ENCODE measurements around the gene CYP26B1.

CYP26B1 gene

DNA sequence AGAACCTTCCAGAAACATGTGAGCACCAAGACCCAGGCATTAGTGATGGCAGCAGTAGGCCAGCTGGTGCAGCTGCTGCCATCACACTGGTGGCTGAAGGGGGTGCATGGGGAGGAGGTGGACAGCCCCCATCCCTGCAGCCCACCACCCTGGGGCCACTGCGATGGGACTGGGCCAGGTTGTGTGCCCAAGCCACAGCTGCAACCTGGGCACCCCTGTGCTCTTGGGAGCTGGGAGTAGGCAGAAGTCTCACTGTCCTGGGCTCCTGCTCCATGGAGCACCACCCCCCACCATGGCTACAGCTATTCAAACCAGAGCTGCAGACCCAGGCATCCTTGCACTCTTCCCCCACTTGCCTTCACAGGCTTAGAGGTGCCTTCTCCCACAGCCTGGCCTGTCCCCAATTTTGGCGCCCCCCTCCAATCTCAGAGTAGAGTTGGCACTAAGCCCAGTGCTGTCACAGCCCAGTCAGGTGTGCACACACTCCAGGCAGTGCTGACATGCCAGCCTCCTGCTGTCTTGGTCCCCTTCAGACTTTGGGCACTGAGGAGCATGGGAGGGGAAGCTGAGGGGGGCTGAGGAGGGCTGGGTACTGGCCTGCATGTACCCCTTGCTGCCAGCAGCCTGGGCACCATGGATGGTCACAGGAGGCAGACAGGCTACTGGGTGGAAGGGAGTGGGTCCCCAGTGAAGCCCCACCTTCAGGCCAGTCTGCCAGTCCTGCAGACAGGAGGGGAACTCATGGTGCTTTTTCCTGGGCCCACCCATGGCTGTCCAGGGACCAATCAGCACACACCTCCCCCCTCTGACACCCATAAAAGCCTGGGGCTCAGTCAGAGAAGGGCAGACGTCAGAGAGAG lies 67.1 kb downstream of the CYP26B1 start:
- H3K4me3 ChIP-seq (ENCODE audit: low read depth, low read length) = no peak overlapping the region
- H3K9me3 ChIP-seq (ENCODE audit: control insufficient read depth, insufficient read depth, low read length) = no peaks in the 10 kb centered on the region
- H3K4me1 ChIP-seq (ENCODE audit: control insufficient read depth, insufficient read depth, low read length) = no peaks in the 10 kb centered on the region
- no peaks in the 10 kb centered on the region for H3K27me3 ChIP-seq (ENCODE audit: control insufficient read depth, insufficient read depth, low read length)
- no peak overlapping the region for H3K9ac ChIP-seq (ENCODE audit: low read depth, low read length)
- H3K36me3 ChIP-seq (ENCODE audit: control insufficient read depth, insufficient read depth, low read length) = no peaks in the 10 kb centered on the region
